KBM-7 (cell line): Measurements from ENCODE around the gene ANXA11.

Source experiments
- DNase-seq: peaks from one replicate; pipeline ENCODE4 v3.0.0-alpha.2; 2015
- in situ Hi-C: fragments of 300-500 bp; cut with MboI; formaldehyde crosslinking; loops from 2 replicates; pipeline ENCODE4 v1.14.3; 2020; ENCODE audit warnings: low sequenced_read_pairs, low pct_unique_long_range_greater_than_20kb, mixed read lengths

The ANXA11 gene

GRCh38 chr10:80195046-80195574 lies 10.2 kb downstream of the ANXA11 start:
- no peak for DNase-seq
- in situ Hi-C loops: no loop called here

GRCh38 chr10:80194373-80195045 lies 10.8 kb downstream of the ANXA11 start:
- no peak for DNase-seq
- in situ Hi-C loops: no loop called here

- no peak for DNase-seq
- in situ Hi-C loops: no loop called here
Measured at GRCh38 chr10:80192553-80192952, 12.8 kb downstream of the ANXA11 start.

GRCh38 chr10:80191589-80192270 lies 13.6 kb downstream of the ANXA11 start:
- in situ Hi-C loops: no loop called here
- no peak for DNase-seq

- in situ Hi-C loops: no loop called here
- DNase-seq: no peak
Measured at GRCh38 chr10:80188713-80189112, 16.6 kb downstream of the ANXA11 start.

GRCh38 chr10:80187465-80188409 lies 17.6 kb downstream of the ANXA11 start:
- in situ Hi-C loops: no loop called here
- DNase-seq: peak; percentile 90

- no peak for DNase-seq
- in situ Hi-C loops: no loop called here
Measured at GRCh38 chr10:80187060-80187459, 18.3 kb downstream of the ANXA11 start.

GRCh38 chr10:80186364-80187012 lies 18.8 kb downstream of the ANXA11 start:
- DNase-seq: no peak
- in situ Hi-C loops: no loop called here

GRCh38 chr10:80185578-80186299 lies 19.6 kb downstream of the ANXA11 start:
- in situ Hi-C loops: no loop called here
- DNase-seq: no peak

GRCh38 chr10:80184291-80184690 lies 21.0 kb downstream of the ANXA11 start:
- in situ Hi-C loops: no loop called here
- DNase-seq: no peak

- no peak for DNase-seq
- in situ Hi-C loops: no loop called here
Measured at GRCh38 chr10:80183436-80183835, 21.9 kb downstream of the ANXA11 start.

GRCh38 chr10:80182986-80183385 lies 22.4 kb downstream of the ANXA11 start:
- in situ Hi-C loops: no loop called here
- no peak for DNase-seq

GRCh38 chr10:80177781-80178636 lies 27.3 kb downstream of the ANXA11 start:
- DNase-seq: no peak
- in situ Hi-C loops: no loop called here

GRCh38 chr10:80176526-80176925 lies 28.8 kb downstream of the ANXA11 start:
- no peak for DNase-seq
- in situ Hi-C loops: no loop called here

GRCh38 chr10:80174641-80175395 lies 30.5 kb downstream of the ANXA11 start:
- in situ Hi-C loops: no loop called here
- no peak for DNase-seq

GRCh38 chr10:80173466-80173865 lies 31.9 kb downstream of the ANXA11 start:
- no peak for DNase-seq
- in situ Hi-C loops: no loop called here

- in situ Hi-C loops: no loop called here
- DNase-seq: no peak
Measured at GRCh38 chr10:80172896-80173295, 32.4 kb downstream of the ANXA11 start.
